ENCODE results near the gene LRRC46.

LRRC46 gene

GRCh38 chr17:47831003-47831933 is at the start of gene LRRC46, which contains the start of gene MRPL10:
TSS of gene LRRC46 (plus strand) at chr17:47831670. CDS start at chr17:47831990, 320 bp downstream.
TSS of gene MRPL10 (minus strand) at chr17:47831541. CDS start at chr17:47831511, 30 bp downstream.
- peak; percentile 80 for DNase-seq

GRCh38 chr17:47785538-47786123 is 45.8 kb upstream of the LRRC46 start:
- DNase-seq = no peak

GRCh38 chr17:47789611-47790561 is 41.6 kb upstream of the LRRC46 start:
- peak; percentile 30 for DNase-seq

GRCh38 chr17:47791025-47791424 is 40.4 kb upstream of the LRRC46 start:
- DNase-seq = no peak

GRCh38 chr17:47792457-47792856 is 39.0 kb upstream of the LRRC46 start:
- no peak for DNase-seq

GRCh38 chr17:47792979-47793378 is 38.5 kb upstream of the LRRC46 start:
- no peak for DNase-seq

GRCh38 chr17:47797797-47798196 is 33.7 kb upstream of the LRRC46 start:
- no peak for DNase-seq

- no peak for DNase-seq
Measured at GRCh38 chr17:47800686-47801085, 30.8 kb upstream of the LRRC46 start.

GRCh38 chr17:47801176-47801765 is 30.2 kb upstream of the LRRC46 start:
- DNase-seq = no peak

GRCh38 chr17:47801906-47802305 is 29.6 kb upstream of the LRRC46 start:
- DNase-seq = no peak

- DNase-seq = peak; percentile 49
Measured at GRCh38 chr17:47802341-47803022, 29.0 kb upstream of the LRRC46 start.

GRCh38 chr17:47803201-47803600 is 28.3 kb upstream of the LRRC46 start:
- DNase-seq = no peak

- DNase-seq = no peak
Measured at GRCh38 chr17:47803751-47804150, 27.7 kb upstream of the LRRC46 start.

GRCh38 chr17:47804461-47804860 is 27.0 kb upstream of the LRRC46 start:
- DNase-seq = no peak

GRCh38 chr17:47806026-47806912 is 25.2 kb upstream of the LRRC46 start:
- no peak for DNase-seq

GRCh38 chr17:47806913-47807255 is 24.6 kb upstream of the LRRC46 start:
- DNase-seq = no peak

GRCh38 chr17:47807421-47807820 is 24.0 kb upstream of the LRRC46 start:
- no peak for DNase-seq

- no peak for DNase-seq
Measured at GRCh38 chr17:47808036-47808829, 23.2 kb upstream of the LRRC46 start.

GRCh38 chr17:47808830-47809480 is 22.5 kb upstream of the LRRC46 start:
- no peak for DNase-seq

All from NCI-H2107 (cell line).